Measurements from ENCODE around the gene WDR91.
A peak's percentile ranks its signal among the peaks of the same experiment; 100 is the strongest.

Gene WDR91

GRCh38 chr7:135240441-135240840 lies 29.1 kb upstream of the WDR91 start:
- Histone ChIP-seq H3K4ac (ENCODE audit: low read depth, low read length) (no peak overlapping the region), H3K79me2 (ENCODE audit: control insufficient read depth, insufficient read depth, low read length, poor library complexity) (no peaks in the 10 kb centered on the region), H3K27ac (ENCODE audit: low read depth, low read length) (no peak overlapping the region), H3K79me1 (ENCODE audit: low read length) (no peaks in the 10 kb centered on the region), H3K18ac (ENCODE audit: low read length) (no peak overlapping the region), H3K4me2 (ENCODE audit: low read length) (no peak overlapping the region), H3K4me1 (ENCODE audit: control insufficient read depth in 1 of 2, insufficient read depth in 2 of 2, low read length in 2 of 2) (no peaks in the 10 kb centered on the region), H3K9me3 (ENCODE audit: insufficient read depth, low read depth, low read length) (no peaks in the 10 kb centered on the region), H3K23ac (ENCODE audit: low read length) (no peak overlapping the region), H4K8ac (ENCODE audit: low read depth, low read length) (no peak overlapping the region), H3K4me3 (ENCODE audit: low read depth, low read length) (no peak overlapping the region), H3K27me3 (ENCODE audit: insufficient read depth, low read length) (no peaks in the 10 kb centered on the region), H2AFZ (ENCODE audit: insufficient read depth, low read length, poor library complexity) (no peak overlapping the region), H3K36me3 (ENCODE audit: control insufficient read depth in 1 of 2, insufficient read depth in 2 of 2, low read length in 2 of 2) (no peaks in the 10 kb centered on the region), H2BK120ac (ENCODE audit: insufficient read depth, low read length, poor library complexity) (no peak overlapping the region), H4K12ac (ENCODE audit: low read depth, low read length) (no peak overlapping the region), H2AK5ac (ENCODE audit: low read length) (no peak overlapping the region), H3K9ac (ENCODE audit: low read length) (no peak overlapping the region), H2BK12ac (ENCODE audit: low read length) (no peak overlapping the region), H4K91ac (ENCODE audit: low read depth, low read length) (no peak overlapping the region), H2BK5ac (ENCODE audit: low read depth, low read length, poor library complexity) (no peak overlapping the region), H3K14ac (ENCODE audit: low read length) (no peak overlapping the region)
- WGBS (ENCODE audit: extremely low coverage, insufficient coverage, insufficient read length), result no CpG with 5 or more reads among the region's 9 CpGs
- no peak for DNase-seq

- H3K4ac ChIP-seq (ENCODE audit: low read depth, low read length), result no peak overlapping the region
- no peaks in the 10 kb centered on the region for H3K79me1 ChIP-seq (ENCODE audit: low read length)
- H3K9ac ChIP-seq (ENCODE audit: low read length), result no peak overlapping the region
- H3K79me2 ChIP-seq (ENCODE audit: control insufficient read depth, insufficient read depth, low read length, poor library complexity), result no peaks in the 10 kb centered on the region
- no peak overlapping the region for H2BK120ac ChIP-seq (ENCODE audit: insufficient read depth, low read length, poor library complexity)
- no peak overlapping the region for H2BK12ac ChIP-seq (ENCODE audit: low read length)
- DNase-seq, result no peak
- H2AK5ac ChIP-seq (ENCODE audit: low read length), result no peak overlapping the region
- no peak overlapping the region for H3K27ac ChIP-seq (ENCODE audit: low read depth, low read length)
- H3K4me1 ChIP-seq (ENCODE audit: control insufficient read depth in 1 of 2, insufficient read depth in 2 of 2, low read length in 2 of 2), result no peaks in the 10 kb centered on the region
- H2AFZ ChIP-seq (ENCODE audit: insufficient read depth, low read length, poor library complexity), result no peak overlapping the region
- WGBS (ENCODE audit: extremely low coverage, insufficient coverage, insufficient read length), result no CpG with 5 or more reads among the region's 7 CpGs
- H3K18ac ChIP-seq (ENCODE audit: low read length), result no peak overlapping the region
- H3K4me3 ChIP-seq (ENCODE audit: low read depth, low read length), result no peak overlapping the region
- H4K8ac ChIP-seq (ENCODE audit: low read depth, low read length), result no peak overlapping the region
- H3K36me3 ChIP-seq (ENCODE audit: control insufficient read depth in 1 of 2, insufficient read depth in 2 of 2, low read length in 2 of 2), result no peaks in the 10 kb centered on the region
- no peak overlapping the region for H3K4me2 ChIP-seq (ENCODE audit: low read length)
- H4K12ac ChIP-seq (ENCODE audit: low read depth, low read length), result no peak overlapping the region
- no peak overlapping the region for H3K14ac ChIP-seq (ENCODE audit: low read length)
- H2BK5ac ChIP-seq (ENCODE audit: low read depth, low read length, poor library complexity), result no peak overlapping the region
- H4K91ac ChIP-seq (ENCODE audit: low read depth, low read length), result no peak overlapping the region
- H3K27me3 ChIP-seq (ENCODE audit: insufficient read depth, low read length), result no peaks in the 10 kb centered on the region
- H3K23ac ChIP-seq (ENCODE audit: low read length), result peak overlapping the region; percentile 76
- no peaks in the 10 kb centered on the region for H3K9me3 ChIP-seq (ENCODE audit: insufficient read depth, low read depth, low read length)
These were observed 27.9 kb upstream of the WDR91 start for GRCh38 chr7:135239263-135239662.

GRCh38 chr7:135238112-135238744 lies 26.9 kb upstream of the WDR91 start:
- no peaks in the 10 kb centered on the region for H3K79me1 ChIP-seq (ENCODE audit: low read length)
- no peak overlapping the region for H3K23ac ChIP-seq (ENCODE audit: low read length)
- H2BK120ac ChIP-seq (ENCODE audit: insufficient read depth, low read length, poor library complexity), result no peak overlapping the region
- no peak overlapping the region for H3K4ac ChIP-seq (ENCODE audit: low read depth, low read length)
- H2AK5ac ChIP-seq (ENCODE audit: low read length), result no peak overlapping the region
- no peak overlapping the region for H3K4me2 ChIP-seq (ENCODE audit: low read length)
- no peaks in the 10 kb centered on the region for H3K36me3 ChIP-seq (ENCODE audit: control insufficient read depth in 1 of 2, insufficient read depth in 2 of 2, low read length in 2 of 2)
- DNase-seq, result peak; percentile 28 to 55
- no peaks in the 10 kb centered on the region for H3K79me2 ChIP-seq (ENCODE audit: control insufficient read depth, insufficient read depth, low read length, poor library complexity)
- H2BK5ac ChIP-seq (ENCODE audit: low read depth, low read length, poor library complexity), result no peak overlapping the region
- no peak overlapping the region for H2AFZ ChIP-seq (ENCODE audit: insufficient read depth, low read length, poor library complexity)
- no peak overlapping the region for H4K91ac ChIP-seq (ENCODE audit: low read depth, low read length)
- no peaks in the 10 kb centered on the region for H3K4me1 ChIP-seq (ENCODE audit: control insufficient read depth in 1 of 2, insufficient read depth in 2 of 2, low read length in 2 of 2)
- no CpG with 5 or more reads among the region's 11 CpGs for WGBS (ENCODE audit: extremely low coverage, insufficient coverage, insufficient read length)
- H3K18ac ChIP-seq (ENCODE audit: low read length), result no peak overlapping the region
- no peak overlapping the region for H2BK12ac ChIP-seq (ENCODE audit: low read length)
- H3K4me3 ChIP-seq (ENCODE audit: low read depth, low read length), result no peak overlapping the region
- H3K27ac ChIP-seq (ENCODE audit: low read depth, low read length), result no peak overlapping the region
- no peak overlapping the region for H3K9ac ChIP-seq (ENCODE audit: low read length)
- no peak overlapping the region for H4K12ac ChIP-seq (ENCODE audit: low read depth, low read length)
- H3K14ac ChIP-seq (ENCODE audit: low read length), result no peak overlapping the region
- H4K8ac ChIP-seq (ENCODE audit: low read depth, low read length), result no peak overlapping the region
- no peaks in the 10 kb centered on the region for H3K27me3 ChIP-seq (ENCODE audit: insufficient read depth, low read length)
- no peaks in the 10 kb centered on the region for H3K9me3 ChIP-seq (ENCODE audit: insufficient read depth, low read depth, low read length)

GRCh38 chr7:135236727-135237126 lies 25.4 kb upstream of the WDR91 start:
- no CpG with 5 or more reads among the region's 2 CpGs for WGBS (ENCODE audit: extremely low coverage, insufficient coverage, insufficient read length)
- H3K27me3 ChIP-seq (ENCODE audit: insufficient read depth, low read length), result no peaks in the 10 kb centered on the region
- no peak overlapping the region for H2AFZ ChIP-seq (ENCODE audit: insufficient read depth, low read length, poor library complexity)
- no peak overlapping the region for H2AK5ac ChIP-seq (ENCODE audit: low read length)
- no peak overlapping the region for H3K14ac ChIP-seq (ENCODE audit: low read length)
- H2BK120ac ChIP-seq (ENCODE audit: insufficient read depth, low read length, poor library complexity), result no peak overlapping the region
- no peaks in the 10 kb centered on the region for H3K4me1 ChIP-seq (ENCODE audit: control insufficient read depth in 1 of 2, insufficient read depth in 2 of 2, low read length in 2 of 2)
- no peak overlapping the region for H2BK5ac ChIP-seq (ENCODE audit: low read depth, low read length, poor library complexity)
- no peak overlapping the region for H3K4me3 ChIP-seq (ENCODE audit: low read depth, low read length)
- H3K9me3 ChIP-seq (ENCODE audit: insufficient read depth, low read depth, low read length), result no peaks in the 10 kb centered on the region
- no peak for DNase-seq
- H3K27ac ChIP-seq (ENCODE audit: low read depth, low read length), result no peak overlapping the region
- no peak overlapping the region for H4K12ac ChIP-seq (ENCODE audit: low read depth, low read length)
- H3K23ac ChIP-seq (ENCODE audit: low read length), result no peak overlapping the region
- H4K91ac ChIP-seq (ENCODE audit: low read depth, low read length), result no peak overlapping the region
- H4K8ac ChIP-seq (ENCODE audit: low read depth, low read length), result no peak overlapping the region
- H3K79me1 ChIP-seq (ENCODE audit: low read length), result no peaks in the 10 kb centered on the region
- H3K36me3 ChIP-seq (ENCODE audit: control insufficient read depth in 1 of 2, insufficient read depth in 2 of 2, low read length in 2 of 2), result no peaks in the 10 kb centered on the region
- no peak overlapping the region for H3K4ac ChIP-seq (ENCODE audit: low read depth, low read length)
- no peak overlapping the region for H3K4me2 ChIP-seq (ENCODE audit: low read length)
- H3K79me2 ChIP-seq (ENCODE audit: control insufficient read depth, insufficient read depth, low read length, poor library complexity), result no peaks in the 10 kb centered on the region
- H3K9ac ChIP-seq (ENCODE audit: low read length), result no peak overlapping the region
- no peak overlapping the region for H2BK12ac ChIP-seq (ENCODE audit: low read length)
- H3K18ac ChIP-seq (ENCODE audit: low read length), result no peak overlapping the region

Data from trophoblast cell (in vitro differentiated cells and primary cell).